Hepatocyte (in vitro differentiated cells): Measurements from ENCODE around the gene ACSBG1. TPM values are rescaled to one million over a fixed set of nuclear protein-coding genes. Genes with fewer than 3 reads are reported as not detected.

Experiments
- DNase-seq: peaks from one replicate; pipeline ENCODE4 v3.0.0-alpha.2; 2016; ENCODE audit warnings: low spot score
- H2AFZ ChIP-seq: fragments of 200-600 bp; sonication (generic); 2 replicates; pipeline ENCODE4 v1.6.0; 2016; ENCODE audit warnings: antibody characterized with exemption, mild to moderate bottlenecking
- H3K27ac ChIP-seq: fragments of 200-600 bp; sonication (generic); 2 replicates; pipeline ENCODE4 v1.5.1; 2016; ENCODE audit warnings: mild to moderate bottlenecking
- H3K27me3 ChIP-seq: fragments of 200-600 bp; sonication (generic); 2 replicates; pipeline ENCODE4 v1.6.1; 2016
- H3K36me3 ChIP-seq: fragments of 200-600 bp; sonication (generic); replicated peaks from 2 replicates; pipeline ENCODE4 v1.5.1; 2016; ENCODE audit warnings: low read depth; ENCODE audit not compliant: insufficient read depth
- H3K4me1 ChIP-seq: fragments of 200-600 bp; sonication (generic); 2 replicates; pipeline ENCODE4 v1.5.1; 2016; ENCODE audit warnings: mild to moderate bottlenecking, moderate library complexity; ENCODE audit not compliant: insufficient read depth
- H3K4me2 ChIP-seq: fragments of 200-600 bp; sonication (generic); 2 replicates; pipeline ENCODE4 v1.6.0; 2016
- H3K4me3 ChIP-seq: fragments of 200-600 bp; sonication (generic); 2 replicates; pipeline ENCODE4 v1.5.1; 2016; ENCODE audit warnings: mild to moderate bottlenecking
- H3K79me2 ChIP-seq: fragments of 200-600 bp; sonication (generic); 2 replicates; pipeline ENCODE4 v1.6.0; 2017; ENCODE audit warnings: mild to moderate bottlenecking
- H3K9me2 ChIP-seq: fragments of 200-600 bp; sonication (generic); replicated peaks from 2 replicates; pipeline ENCODE4 v1.6.0; 2017; ENCODE audit warnings: mild to moderate bottlenecking; ENCODE audit not compliant: insufficient read depth
- H3K9me3 ChIP-seq: fragments of 200-600 bp; sonication (generic); 2 replicates; pipeline ENCODE4 v1.5.1; 2016; ENCODE audit warnings: low read depth, mild to moderate bottlenecking
- H4K20me1 ChIP-seq: fragments of 200-600 bp; sonication (generic); 2 replicates; pipeline ENCODE4 v1.6.0; 2016; ENCODE audit warnings: mild to moderate bottlenecking; ENCODE audit not compliant: insufficient read depth, poor library complexity, severe bottlenecking
- EZH2 ChIP-seq: fragments of 200-600 bp; sonication (generic); IDR thresholded peaks from 2 replicates; pipeline ENCODE4 v1.6.1; 2016; ENCODE audit warnings: antibody characterized with exemption, mild to moderate bottlenecking, borderline replicate concordance
- EZH2phosphoT487 ChIP-seq: fragments of 200-600 bp; sonication (generic); IDR thresholded peaks from one replicate; pipeline ENCODE4 v1.6.1; 2018; ENCODE audit warnings: antibody characterized with exemption, mild to moderate bottlenecking, low read depth, moderate library complexity; ENCODE audit not compliant: unreplicated experiment, severe bottlenecking
- whole genome bisulfite sequencing: methylation state at CpG from one replicate; pipeline ENCODE4 v1.1.6; 2016; ENCODE audit warnings: low lambda C conversion rate; ENCODE audit errors: missing lambda C conversion rate; 5-methylcytosine and 5-hydroxymethylcytosine counted together
- polyA plus RNA-seq: library from polyadenylated mRNA; unstranded; fragments of >200 nt; fragmentation: Nextera tagmentation; extraction: Ambion mirVana; gene quantifications from 2 replicates; pipeline ENCODE4 v1.2.1, GENCODE V29; 2016
- total RNA-seq: library from RNA; depleted of rRNA; stranded (reverse); fragments of >200 nt; gene quantifications from 2 replicates; pipeline ENCODE4 v1.2.3, GENCODE V29; 2014
- TF ChIP-seq, protein P1 (sequence below): fragments of 200-600 bp; sonication (generic); IDR thresholded peaks from 2 replicates; pipeline ENCODE4 v1.5.1; 2016; ENCODE audit warnings: antibody characterized with exemption, mild to moderate bottlenecking; ENCODE audit not compliant: poor library complexity

Gene ACSBG1
- total and polyA plus RNA-seq, 2 experiments from 2014 or later: 0.10 to 0.93 TPM

DNA sequence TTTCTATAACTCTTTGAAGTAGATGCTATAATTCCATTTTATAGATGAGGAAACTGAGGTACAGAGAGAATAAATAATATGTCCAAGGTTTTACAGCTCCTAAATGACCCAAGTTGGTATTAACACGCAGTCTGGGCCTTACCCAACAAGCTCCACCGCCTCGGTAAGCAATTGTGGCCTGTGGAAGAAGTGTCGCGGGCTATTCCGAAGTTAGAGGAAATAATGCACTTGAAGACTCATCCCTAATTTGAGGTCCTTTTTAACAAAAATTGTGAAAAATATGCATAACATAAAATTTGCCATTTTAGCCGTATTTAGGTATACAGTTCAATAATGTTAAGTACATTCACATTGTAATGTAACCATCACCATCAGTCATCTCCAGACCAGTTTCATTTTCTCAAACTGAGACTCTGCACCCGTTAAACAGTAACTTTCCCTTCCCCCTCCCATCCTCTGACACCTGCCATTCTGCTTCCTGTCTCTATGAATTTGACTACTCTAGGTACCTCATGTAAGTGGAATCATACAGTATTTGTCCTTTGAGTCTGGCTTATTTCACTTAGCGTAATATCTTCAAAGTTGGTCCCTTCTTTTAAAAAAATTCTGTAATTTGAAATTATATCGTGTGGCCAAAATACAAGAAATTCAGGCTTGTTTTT, 67.0 kb downstream of the ACSBG1 start:
- no peaks in the 10 kb centered on the region for H3K79me2 ChIP-seq
- no peak overlapping the region for H3K27ac ChIP-seq
- no peak overlapping the region for H3K4me3 ChIP-seq
- H3K27me3 ChIP-seq: no peaks in the 10 kb centered on the region
- H3K4me1 ChIP-seq: no peaks in the 10 kb centered on the region
- no peaks in the 10 kb centered on the region for H3K9me2 ChIP-seq
- DNase-seq: no peak
- WGBS: 96% methylated on average over 10 of the region's 10 CpGs
- H3K4me2 ChIP-seq: no peak overlapping the region
- H4K20me1 ChIP-seq: no peaks in the 10 kb centered on the region
- H2AFZ ChIP-seq: no peak overlapping the region
- peaks cover 5% of the 10 kb centered on the region for H3K36me3 ChIP-seq
- no peaks in the 10 kb centered on the region for H3K9me3 ChIP-seq
- no peak for TF ChIP-seq EZH2phosphoT487
- TF ChIP-seq, protein P1, sequence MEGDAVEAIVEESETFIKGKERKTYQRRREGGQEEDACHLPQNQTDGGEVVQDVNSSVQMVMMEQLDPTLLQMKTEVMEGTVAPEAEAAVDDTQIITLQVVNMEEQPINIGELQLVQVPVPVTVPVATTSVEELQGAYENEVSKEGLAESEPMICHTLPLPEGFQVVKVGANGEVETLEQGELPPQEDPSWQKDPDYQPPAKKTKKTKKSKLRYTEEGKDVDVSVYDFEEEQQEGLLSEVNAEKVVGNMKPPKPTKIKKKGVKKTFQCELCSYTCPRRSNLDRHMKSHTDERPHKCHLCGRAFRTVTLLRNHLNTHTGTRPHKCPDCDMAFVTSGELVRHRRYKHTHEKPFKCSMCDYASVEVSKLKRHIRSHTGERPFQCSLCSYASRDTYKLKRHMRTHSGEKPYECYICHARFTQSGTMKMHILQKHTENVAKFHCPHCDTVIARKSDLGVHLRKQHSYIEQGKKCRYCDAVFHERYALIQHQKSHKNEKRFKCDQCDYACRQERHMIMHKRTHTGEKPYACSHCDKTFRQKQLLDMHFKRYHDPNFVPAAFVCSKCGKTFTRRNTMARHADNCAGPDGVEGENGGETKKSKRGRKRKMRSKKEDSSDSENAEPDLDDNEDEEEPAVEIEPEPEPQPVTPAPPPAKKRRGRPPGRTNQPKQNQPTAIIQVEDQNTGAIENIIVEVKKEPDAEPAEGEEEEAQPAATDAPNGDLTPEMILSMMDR: no peak
- no peak for TF ChIP-seq EZH2

DNA sequence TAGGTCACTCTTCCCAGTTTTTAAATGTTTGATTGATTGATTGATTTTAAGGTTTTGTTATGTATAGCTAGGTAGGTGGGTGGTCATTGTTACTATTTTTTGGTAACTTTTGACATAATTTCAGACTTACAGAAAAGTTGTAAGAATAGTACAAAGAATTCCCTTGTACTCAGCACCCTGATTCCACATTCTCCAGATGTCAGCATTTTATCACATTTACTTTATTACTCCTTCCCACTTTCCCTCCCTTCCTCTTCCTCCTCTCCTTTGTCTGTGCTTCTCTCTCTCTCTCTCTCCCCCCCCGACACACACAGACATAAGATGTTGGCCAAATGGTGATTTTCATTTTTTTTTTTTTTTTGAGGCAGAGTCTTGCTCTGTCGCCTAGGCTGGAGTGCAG, 70.4 kb downstream of the ACSBG1 start:
- TF ChIP-seq, protein P1: no peak
- TF ChIP-seq EZH2phosphoT487 (no peak), EZH2 (no peak)
- Histone ChIP-seq H3K27ac (no peak overlapping the region), H2AFZ (no peak overlapping the region), H3K36me3 (peaks cover 11% of the 10 kb centered on the region), H3K9me3 (no peaks in the 10 kb centered on the region), H3K4me3 (no peak overlapping the region), H3K9me2 (no peaks in the 10 kb centered on the region), H3K27me3 (no peaks in the 10 kb centered on the region), H3K4me2 (no peak overlapping the region), H3K79me2 (no peaks in the 10 kb centered on the region), H4K20me1 (no peaks in the 10 kb centered on the region), H3K4me1 (no peaks in the 10 kb centered on the region)
- no peak for DNase-seq
- 94% methylated on average over 2 of the region's 2 CpGs for WGBS

DNA sequence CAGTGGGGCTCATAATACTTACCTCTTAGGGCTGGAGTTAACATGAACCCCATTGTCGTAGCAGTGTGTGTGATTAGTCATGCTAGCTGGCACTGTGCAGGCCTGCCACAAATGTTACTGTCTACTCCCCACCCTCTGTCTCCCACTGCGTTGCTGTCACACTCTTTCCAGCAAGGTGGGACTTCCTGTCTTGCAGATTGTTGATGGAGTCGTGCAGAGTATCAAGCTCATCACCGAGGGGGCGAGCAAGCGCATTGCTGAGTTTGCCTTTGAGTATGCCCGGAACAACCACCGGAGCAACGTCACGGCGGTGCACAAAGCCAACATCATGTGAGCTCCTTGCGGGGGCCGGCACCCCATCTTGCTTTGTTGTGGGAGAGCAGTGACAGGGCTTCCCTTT, 72.3 kb downstream of the ACSBG1 start:
- Histone ChIP-seq H3K27ac (no peak overlapping the region), H3K9me2 (no peaks in the 10 kb centered on the region), H3K9me3 (no peaks in the 10 kb centered on the region), H3K4me3 (no peak overlapping the region), H3K4me1 (no peaks in the 10 kb centered on the region), H3K4me2 (no peak overlapping the region), H4K20me1 (no peaks in the 10 kb centered on the region), H3K79me2 (no peaks in the 10 kb centered on the region), H3K36me3 (peaks cover 11% of the 10 kb centered on the region), H2AFZ (no peak overlapping the region), H3K27me3 (no peaks in the 10 kb centered on the region)
- no peak for DNase-seq
- TF ChIP-seq EZH2phosphoT487: no peak
- no peak for TF ChIP-seq EZH2
- TF ChIP-seq, protein P1: no peak
- 94% methylated on average over 13 of the region's 13 CpGs for WGBS
